GM18505 (cell line): ENCODE data around the gene BICRA.
"Not testable (repeated sequence)": the region's sequence is repeated elsewhere in the genome, so short reads cannot be mapped to it uniquely, and the experiment has no call there.

Experiments used
- ATAC-seq: cut with Tn5 transposase; IDR thresholded peaks from one replicate; pipeline ENCODE4 v1.9.1; 2021; ENCODE audit not compliant: unreplicated experiment
- POLR2A ChIP-seq: IDR thresholded peaks from 4 replicates; pipeline ENCODE4 v1.6.1; 2011; ENCODE audit warnings: borderline replicate concordance; ENCODE audit not compliant: insufficient read depth, insufficient read length; ENCODE audit errors: extremely low read depth

BICRA gene

DNA sequence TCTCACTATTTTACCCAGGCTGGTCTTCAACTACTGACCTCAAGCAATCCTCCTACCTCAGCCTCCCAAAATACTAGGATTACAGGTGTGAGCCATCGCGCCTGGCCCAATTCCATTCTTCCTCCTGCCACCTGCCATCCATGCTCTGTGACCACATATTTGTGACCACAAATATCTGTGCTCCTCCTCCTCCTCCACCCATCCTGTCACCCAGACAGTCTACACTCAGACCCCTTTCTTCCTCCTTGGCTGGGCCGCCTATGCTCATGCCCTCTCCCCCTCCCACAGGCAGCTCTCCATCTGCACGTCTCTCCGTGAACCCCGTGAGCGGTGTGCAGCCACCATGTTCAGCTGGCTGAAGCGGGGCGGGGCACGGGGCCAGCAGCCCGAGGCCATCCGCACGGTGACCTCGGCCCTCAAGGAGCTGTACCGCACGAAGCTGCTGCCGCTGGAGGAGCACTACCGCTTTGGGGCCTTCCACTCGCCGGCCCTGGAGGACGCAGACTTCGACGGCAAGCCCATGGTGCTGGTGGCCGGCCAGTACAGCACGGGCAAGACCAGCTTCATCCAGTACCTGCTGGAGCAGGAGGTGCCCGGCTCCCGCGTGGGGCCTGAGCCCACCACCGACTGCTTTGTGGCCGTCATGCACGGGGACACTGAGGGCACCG, 107.5 kb downstream of the BICRA start:
- ATAC-seq = no peak
- TF ChIP-seq POLR2A = no peak

DNA sequence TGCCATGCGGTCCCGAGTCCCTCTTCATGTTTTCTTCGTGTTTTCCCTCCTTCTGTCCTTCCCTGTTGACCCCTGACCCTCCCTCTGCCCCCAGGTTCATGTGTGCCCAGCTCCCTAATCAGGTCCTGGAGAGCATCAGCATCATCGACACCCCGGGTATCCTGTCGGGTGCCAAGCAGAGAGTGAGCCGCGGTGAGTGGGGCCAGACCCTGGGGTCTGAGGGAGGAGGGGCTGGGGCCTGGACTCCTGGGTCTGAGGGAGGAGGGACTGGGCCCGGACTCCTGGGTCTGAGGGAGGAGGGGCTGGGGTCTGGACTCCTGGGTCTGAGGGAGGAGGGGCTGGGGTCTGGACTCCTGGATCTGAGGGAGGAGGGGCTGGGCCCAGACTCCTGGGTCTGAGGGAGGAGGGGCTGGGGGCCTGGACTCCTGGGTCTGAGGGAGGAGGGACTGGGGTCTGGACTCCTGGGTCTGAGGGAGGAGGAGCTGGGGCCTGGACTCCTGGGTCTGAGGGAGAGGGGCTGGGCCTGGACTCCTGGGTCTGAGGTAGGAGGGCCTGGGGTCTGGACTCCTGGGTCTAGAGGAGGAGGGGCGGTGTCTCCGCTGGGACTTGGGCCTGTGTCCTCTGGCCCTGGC, 109.6 kb downstream of the BICRA start:
- not testable (repeated sequence) for ATAC-seq

DNA sequence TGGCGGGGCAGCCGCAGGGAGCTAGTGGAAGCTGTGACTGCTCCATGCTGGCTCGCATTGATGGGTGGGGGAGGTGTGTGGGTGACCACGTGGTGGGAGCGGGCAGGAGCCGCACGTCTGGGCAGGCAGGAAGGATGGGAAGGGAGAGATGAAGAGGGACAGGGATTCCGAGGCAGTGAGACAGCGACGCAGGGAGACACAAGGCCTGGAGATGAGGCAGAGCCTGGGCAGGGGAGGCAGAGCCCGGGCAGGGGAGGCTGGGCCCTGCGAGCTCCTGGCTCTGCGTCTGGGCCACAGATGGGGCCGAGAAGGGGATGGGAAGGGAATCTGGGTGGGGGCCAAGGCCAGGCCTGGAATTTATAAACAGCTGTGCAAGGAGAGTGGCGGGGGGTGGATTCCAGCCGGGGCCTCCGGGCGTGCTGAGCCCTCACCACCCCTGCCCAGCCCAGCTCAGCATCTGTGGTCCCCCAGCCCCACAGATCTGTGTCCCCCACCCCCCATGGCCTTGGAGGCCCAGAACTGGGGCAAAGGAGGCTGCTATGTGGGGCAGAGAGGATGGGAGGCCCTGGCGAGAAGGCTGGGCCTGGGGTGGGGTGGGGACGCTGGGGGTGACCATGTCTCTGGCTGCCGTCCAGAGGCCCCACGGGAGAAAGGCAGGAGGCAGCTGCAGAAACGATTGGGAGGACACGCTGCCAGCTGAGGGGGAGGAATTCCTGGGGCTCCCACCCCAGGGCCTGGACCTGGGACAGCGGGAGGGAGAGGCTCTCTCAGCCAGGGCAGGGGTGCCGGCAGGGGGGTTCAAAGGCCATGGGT, 110.3 kb downstream of the BICRA start:
- no peak for TF ChIP-seq POLR2A
- no peak for ATAC-seq

DNA sequence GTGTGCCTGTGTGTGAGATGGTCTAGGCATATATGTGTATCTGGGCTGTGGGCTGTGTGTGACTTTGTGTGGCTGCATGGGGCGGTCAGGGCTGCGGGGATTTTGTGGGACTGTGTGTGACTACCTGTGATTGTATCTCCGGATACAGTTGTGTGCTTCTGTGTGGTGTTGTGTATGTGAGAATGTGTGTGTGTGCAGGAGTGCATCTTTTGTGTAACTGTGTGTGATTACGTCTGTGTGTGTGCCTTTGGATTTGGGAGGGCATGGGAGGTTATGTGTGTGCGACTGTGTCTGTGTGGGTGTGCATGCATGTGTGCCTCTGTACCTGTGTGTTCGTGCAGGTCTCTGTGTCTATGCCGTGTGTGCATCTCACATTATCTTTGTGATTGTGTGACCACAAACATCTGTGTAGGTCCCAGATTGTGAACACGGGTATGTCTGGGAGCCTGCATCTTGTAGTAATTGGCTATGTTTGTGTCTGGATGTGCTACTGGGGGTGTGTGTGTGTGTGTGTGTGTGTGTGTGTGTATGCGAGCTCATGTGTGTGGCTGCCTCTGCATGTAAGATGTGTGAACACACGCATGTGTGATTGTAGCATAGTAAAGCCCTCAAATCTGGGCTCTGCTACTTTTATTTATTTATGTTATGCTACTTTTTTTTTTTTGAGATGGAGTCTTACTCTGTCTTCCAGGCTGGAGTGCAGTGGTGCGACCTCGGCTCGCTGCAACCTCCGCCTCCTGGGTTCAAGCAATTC, 111.9 kb downstream of the BICRA start:
- TF ChIP-seq POLR2A = no peak
- no peak for ATAC-seq

DNA sequence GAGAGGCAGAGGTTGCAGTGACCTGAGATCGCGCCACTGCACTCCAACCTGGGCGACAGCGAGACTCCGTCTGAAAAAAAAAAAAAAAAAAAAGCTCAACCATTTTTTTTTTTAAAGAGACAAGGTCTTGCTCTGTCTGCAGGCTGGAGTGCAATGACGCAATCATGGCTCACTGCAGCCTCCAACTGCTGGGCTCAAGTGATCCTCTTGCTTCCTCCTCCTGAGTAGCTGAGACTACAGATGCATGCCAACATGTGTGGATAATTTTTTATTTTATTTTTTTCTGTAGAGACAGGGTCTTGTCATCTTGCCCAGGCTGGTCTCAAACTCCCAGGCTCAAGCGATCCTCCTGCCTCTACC, 114.6 kb downstream of the BICRA start:
- ATAC-seq = no peak
- no peak for TF ChIP-seq POLR2A

DNA sequence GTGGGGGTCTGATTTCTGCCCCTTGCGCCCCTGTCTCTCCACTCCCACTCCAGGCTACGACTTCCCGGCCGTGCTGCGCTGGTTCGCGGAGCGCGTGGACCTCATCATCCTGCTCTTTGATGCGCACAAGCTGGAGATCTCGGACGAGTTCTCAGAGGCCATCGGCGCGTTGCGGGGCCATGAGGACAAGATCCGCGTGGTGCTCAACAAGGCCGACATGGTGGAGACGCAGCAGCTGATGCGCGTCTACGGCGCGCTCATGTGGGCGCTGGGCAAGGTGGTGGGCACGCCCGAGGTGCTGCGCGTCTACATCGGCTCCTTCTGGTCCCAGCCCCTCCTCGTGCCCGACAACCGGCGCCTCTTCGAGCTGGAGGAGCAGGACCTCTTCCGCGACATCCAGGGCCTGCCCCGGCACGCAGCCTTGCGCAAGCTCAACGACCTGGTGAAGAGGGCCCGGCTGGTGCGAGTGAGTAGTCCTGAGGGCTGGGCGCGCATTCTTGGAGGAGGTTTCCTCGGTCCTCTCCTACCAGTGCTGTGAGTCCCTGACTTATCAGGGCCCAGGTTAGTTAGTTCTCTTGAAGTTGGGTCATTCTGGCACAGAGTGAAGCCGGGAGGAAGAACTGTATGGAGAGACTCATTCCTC, 116.9 kb downstream of the BICRA start:
- no peak for ATAC-seq

DNA sequence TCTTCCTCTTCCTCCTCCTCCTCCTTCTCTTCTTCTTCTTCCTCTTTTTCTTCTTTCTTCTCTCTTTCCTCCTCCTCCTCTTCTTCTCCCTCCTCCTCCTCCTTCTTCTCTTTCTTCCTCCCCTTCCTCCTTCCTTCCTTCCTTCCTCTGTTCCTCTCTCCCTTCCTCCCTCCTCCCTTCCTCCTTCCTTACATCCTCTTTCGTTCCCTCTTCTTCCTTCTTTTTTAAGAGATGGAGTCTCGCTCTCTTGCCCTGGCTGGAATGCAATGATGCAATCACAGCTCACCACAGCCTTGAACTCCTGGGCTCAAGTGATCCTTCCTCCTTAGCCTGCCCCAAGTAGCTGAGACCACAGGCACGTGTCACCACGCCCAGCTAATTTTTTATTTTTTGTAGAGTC, 117.5 kb downstream of the BICRA start:
- ATAC-seq = no peak
- TF ChIP-seq POLR2A = no peak

More for the DNA sequence above, 116.9 kb downstream of the BICRA start:
- TF ChIP-seq POLR2A = no peak

DNA sequence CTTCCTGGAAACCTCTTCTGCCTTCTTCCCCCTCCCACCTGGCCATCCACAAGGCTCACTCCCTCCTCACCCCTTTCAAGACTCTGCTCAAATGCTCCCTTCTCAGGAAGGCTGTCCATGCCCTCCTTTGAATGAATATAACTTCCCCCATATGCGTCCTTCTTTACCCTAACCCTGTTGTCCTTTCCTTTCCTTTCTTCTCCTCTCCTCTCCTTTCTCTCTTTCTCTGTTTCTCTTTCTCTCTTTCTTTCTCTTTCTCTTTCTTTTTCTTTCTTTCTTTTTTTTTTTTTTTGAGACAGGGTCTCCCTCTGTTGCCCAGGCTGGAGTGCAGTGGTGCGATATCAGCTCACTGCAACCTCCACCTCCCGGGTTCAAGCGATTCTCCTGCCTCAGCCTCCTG, 119.4 kb downstream of the BICRA start:
- not testable (repeated sequence) for ATAC-seq

DNA sequence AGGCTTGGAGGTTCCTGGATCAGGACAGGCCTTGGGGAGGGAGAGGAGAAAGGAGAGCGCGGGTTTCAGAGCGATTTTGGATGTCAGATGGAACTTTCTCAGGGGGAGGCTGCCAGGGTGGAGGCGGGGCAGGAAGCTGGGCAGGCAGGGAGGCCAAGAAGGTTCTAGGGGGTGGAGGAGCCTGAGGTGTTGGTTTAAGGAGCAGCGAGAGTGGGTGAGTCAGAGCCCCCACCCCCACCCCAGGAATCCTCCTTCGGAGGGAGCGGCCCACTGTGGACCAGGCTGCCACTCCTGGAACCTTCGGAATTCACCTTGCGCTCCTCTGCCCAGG, 120.5 kb downstream of the BICRA start:
- ATAC-seq = no peak
- no peak for TF ChIP-seq POLR2A

DNA sequence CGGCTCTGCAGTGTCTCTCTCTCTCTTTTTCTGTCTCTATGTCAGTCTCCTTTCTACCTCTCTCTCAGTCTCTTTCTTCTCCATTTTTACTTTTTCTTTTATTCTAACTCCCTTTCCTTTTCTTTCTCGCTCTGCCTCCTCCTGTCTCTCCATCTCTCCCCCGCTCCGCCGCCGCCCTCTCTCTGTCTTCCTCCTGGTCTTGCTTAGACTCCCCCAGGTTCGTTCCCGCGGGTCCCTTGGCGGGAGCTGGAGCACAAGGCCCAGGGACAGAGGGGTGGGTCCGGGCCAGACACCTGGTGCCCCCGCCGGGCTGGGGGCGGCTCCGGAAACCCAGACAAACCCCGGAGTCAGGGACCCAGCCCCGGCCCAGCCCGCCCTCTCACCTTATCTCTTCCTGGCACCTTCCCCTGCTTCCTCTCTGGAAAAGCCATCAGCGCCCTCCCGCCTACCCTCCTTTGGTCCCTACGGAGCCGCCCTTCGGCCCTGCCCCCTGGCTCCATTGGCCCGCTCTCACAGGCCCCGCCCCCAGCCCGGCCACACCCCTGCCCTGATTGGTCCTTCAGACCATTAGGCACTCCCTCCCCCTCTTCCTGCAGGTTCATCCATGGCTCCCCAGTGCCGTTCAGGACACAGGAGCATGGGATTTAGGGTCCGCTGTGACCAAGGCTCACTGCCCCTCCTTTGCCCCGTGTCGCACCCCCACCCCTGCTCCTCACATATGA, 121.0 kb downstream of the BICRA start:
- no peak for ATAC-seq
- no peak for TF ChIP-seq POLR2A

DNA sequence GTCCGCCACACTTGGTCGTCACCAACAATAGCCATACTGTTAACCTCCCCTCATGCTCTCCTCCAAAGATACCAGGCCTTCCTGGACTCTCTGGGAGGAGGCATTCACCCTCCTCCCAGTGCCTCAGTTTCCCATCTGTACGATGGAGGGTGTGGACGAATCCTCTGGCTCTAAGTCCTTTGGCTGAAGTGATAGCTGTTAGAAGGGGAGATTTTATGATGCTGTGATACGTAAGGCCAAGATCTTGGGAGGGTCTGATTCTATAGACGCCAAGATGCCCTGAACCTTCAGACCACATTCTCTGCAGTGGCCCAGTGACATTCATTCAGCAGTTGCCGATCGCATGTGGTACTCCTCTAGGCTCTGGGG, 121.6 kb downstream of the BICRA start:
- ATAC-seq = no peak

DNA sequence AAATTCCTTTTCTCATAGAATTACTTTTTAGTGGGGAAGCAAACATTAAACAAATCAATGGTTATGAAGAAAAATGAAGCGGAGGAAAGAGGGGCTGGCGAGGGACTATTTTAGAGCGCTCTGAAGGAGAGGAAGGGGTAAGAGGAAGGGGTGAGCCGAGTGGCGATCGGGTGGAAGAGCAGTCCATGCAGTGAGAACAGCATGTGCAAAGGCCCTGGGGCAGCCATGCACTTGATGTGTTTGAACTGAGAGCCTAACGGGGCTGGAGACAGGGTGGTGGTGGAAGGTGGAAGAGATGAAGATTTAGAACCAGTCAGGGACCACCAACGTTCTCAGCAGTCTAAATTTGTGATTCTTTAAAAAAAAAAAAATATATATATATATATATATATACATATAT, 122.0 kb downstream of the BICRA start:
- TF ChIP-seq POLR2A = no peak
- no peak for ATAC-seq

More for the DNA sequence above, 121.6 kb downstream of the BICRA start:
- TF ChIP-seq POLR2A = no peak

DNA sequence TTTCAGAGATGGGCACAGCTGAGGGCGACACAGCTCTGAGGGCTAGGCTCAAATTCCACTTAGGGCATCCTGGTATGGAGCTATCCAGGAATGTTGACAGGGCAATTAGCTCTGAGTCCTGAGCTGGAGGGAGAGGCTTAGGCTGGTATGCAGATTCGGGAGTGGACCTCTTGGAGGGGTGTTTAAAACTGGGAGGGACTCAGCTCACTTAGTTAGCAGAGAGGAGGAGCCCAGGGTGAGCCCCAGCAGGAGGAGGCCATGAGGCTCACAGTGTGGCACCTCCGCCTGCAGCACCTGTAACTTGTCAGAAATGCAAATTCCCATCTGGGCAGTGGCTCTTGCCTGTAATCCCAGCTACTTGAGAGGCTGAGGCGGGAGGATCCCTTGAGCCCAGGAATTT, 126.2 kb downstream of the BICRA start:
- ATAC-seq = no peak
- TF ChIP-seq POLR2A = no peak

DNA sequence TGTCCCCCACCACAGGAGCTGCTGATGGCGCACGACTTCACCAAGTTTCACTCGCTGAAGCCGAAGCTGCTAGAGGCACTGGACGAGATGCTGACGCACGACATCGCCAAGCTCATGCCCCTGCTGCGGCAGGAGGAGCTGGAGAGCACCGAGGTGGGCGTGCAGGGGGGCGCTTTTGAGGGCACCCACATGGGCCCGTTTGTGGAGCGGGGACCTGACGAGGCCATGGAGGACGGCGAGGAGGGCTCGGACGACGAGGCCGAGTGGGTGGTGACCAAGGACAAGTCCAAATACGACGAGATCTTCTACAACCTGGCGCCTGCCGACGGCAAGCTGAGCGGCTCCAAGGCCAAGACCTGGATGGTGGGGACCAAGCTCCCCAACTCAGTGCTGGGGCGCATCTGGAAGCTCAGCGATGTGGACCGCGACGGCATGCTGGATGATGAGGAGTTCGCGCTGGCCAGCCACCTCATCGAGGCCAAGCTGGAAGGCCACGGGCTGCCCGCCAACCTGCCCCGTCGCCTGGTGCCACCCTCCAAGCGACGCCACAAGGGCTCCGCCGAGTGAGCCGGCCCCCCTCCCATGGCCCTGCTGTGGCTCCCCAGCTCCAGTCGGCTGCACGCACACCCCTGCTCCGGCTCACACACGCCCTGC, 132.1 kb downstream of the BICRA start:
- no peak for TF ChIP-seq POLR2A
- ATAC-seq = no peak
